Heart left ventricle (tissue), 16 donors: ENCODE measurements around the gene EIF6. TPM values are rescaled to one million over a fixed set of nuclear protein-coding genes. Genes with fewer than 3 reads are reported as not detected.
A peak's percentile ranks its signal among the peaks of the same experiment; 100 is the strongest.

ENCODE experiments used
- ATAC-seq, 4 donors: fragments of 200-7000 bp; cut with Tn5 transposase; one replicate each; pipeline ENCODE4 v1.9.1; 2020 to 2022; ENCODE audit warnings: moderate library complexity in 4 of 4, mild to moderate bottlenecking in 3 of 4, moderate number of reproducible peaks in 1 of 4
- DNase-seq, 5 donors: peaks; one replicate each; pipeline ENCODE4 v3.0.0-alpha.2; 2020
- H3K27ac ChIP-seq, 12 donors: fragments of 200-600 bp; sonication (generic) in 4 of 12; one replicate each; pipeline versions ENCODE4 v1.5.0 to v1.8.0; 2016 to 2022; ENCODE audit warnings: mild to moderate bottlenecking in 2 of 12
- H3K27me3 ChIP-seq, 9 donors: fragments of 200-600 bp; sonication (generic) in 2 of 9; one replicate each; pipeline versions ENCODE4 v1.5.1 to v1.8.0; 2016 to 2022; ENCODE audit warnings: mild to moderate bottlenecking in 3 of 9
- H3K36me3 ChIP-seq, 9 donors: fragments of 200-600 bp; sonication (generic) in 2 of 9; one replicate each; pipeline versions ENCODE4 v1.5.0 to v1.8.0; 2018 to 2022; ENCODE audit warnings: mild to moderate bottlenecking in 2 of 9
- H3K4me1 ChIP-seq, 12 donors: fragments of 200-600 bp; sonication (generic) in 4 of 12; one replicate each; pipeline versions ENCODE4 v1.5.0 to v1.8.0; 2016 to 2022; ENCODE audit warnings: mild to moderate bottlenecking in 3 of 12
- H3K4me3 ChIP-seq, 12 donors: fragments of 200-600 bp; sonication (generic) in 4 of 12; one replicate each; pipeline versions ENCODE4 v1.5.0 to v1.8.0; 2017 to 2022; ENCODE audit warnings: mild to moderate bottlenecking in 9 of 12, moderate library complexity in 4 of 12
- H3K9me3 ChIP-seq, 12 donors: fragments of 200-600 bp; sonication (generic) in 4 of 12; one replicate each; pipeline versions ENCODE4 v1.5.0 to v1.8.0; 2016 to 2022; ENCODE audit warnings: mild to moderate bottlenecking in 1 of 12
- POLR2A ChIP-seq, 2 donors: fragments of 450-650 bp; IDR thresholded peaks; one replicate each; pipeline ENCODE4 v1.6.1; 2017; ENCODE audit warnings: antibody characterized with exemption in 2 of 2, mild to moderate bottlenecking in 2 of 2, moderate library complexity in 2 of 2
- WGBS, 4 donors: extraction: QIAGEN DNeasy Blood & Tissue Kit in 2 of 4; methylation state at CpG; one replicate each; pipeline versions ENCODE4 v1.1.5 to v1.1.7; 2013 to 2018; 5-methylcytosine and 5-hydroxymethylcytosine counted together
- intact Hi-C, 10 donors: fragments of 100-400 bp; cut with DNase I; formaldehyde crosslinking; loops; one replicate each; pipeline versions ENCODE4 v1.11.1 to v1.14.2; 2022
- long read RNA-seq, 3 donors: library from polyadenylated mRNA; unstranded; transcript quantifications; one replicate each; pipeline ENCODE4 v2.0.0, GENCODE V29; 2020 to 2021
- polyA plus RNA-seq, 2 donors: library from polyadenylated mRNA; stranded (reverse); fragments of 200-250 nt; gene quantifications; one replicate each; pipeline ENCODE4 v1.2.3, GENCODE V29; 2013
- total RNA-seq, 9 donors: library from RNA; depleted of rRNA in 2 of 9; stranded (reverse); fragments of >200 nt in 2 of 9; fragmentation: NEBNext Ultra II Directional in 3 of 9; extraction: Animal tissue kit (Norgen Biotek cat#: 25700) in 3 of 9; gene quantifications; one replicate each; pipeline versions ENCODE4 v1.1.0 to v1.2.4, GENCODE V29; 2016 to 2023
- TF ChIP-seq, protein P1 (sequence below), 12 donors: fragments of 200-600 bp; sonication (generic) in 4 of 12; IDR thresholded peaks; one replicate each; pipeline versions ENCODE4 v1.5.0 to v1.8.0; 2018 to 2022; ENCODE audit warnings: antibody characterized with exemption in 12 of 12, mild to moderate bottlenecking in 5 of 12
- donor health status: ischemic (EF 13 %, LVEDD 7.1; RV severe dilation, severe dysfunction).
- donor health status: healthy with polysubstance abuse.
- donor health status: DM: no; HTN: yes; CAD: no.
- donor health status: DM: no; HTN: no; CAD: no.
- donor health status: ischemic (EF 25% LVEDD 6.9; RV normal size, moderate dysfunction).
- donor health status: ischemic (EF 25% LVEDD 5.7; RV mildly dilated, moderate dysfunction).
- donor health status: healthy.
- donor health status: DM: yes; HTN: yes; CAD: no.
- donor health status: ischemic (EF 35%, LVEDD 5.7; RV mildly dilated, moderate dysfunction).
- donor health status: nonischemic (EF 11% LVEDD 7.7; RV severe dilation, severe dysfunction).
- donor health status: DM: yes; HTN: yes; CAD: no.
- donor health status: PGD.
- donor health status: ischemic (EF 29% LVEDD 5.4; RV normal size, mild dysfunction).
- donor health status: nonischemic (EF 23%, LVEDD 6.1; RV moderate dilation, normal function).

EIF6 gene
- total RNA-seq (10 to 100 TPM; 27.5 to 65.0 (median 42.1) TPM), polyA plus RNA-seq (100 to 1,000 TPM in 1 of 2 donors, 10 to 100 TPM in 1; 32.8 to 150 TPM)
- long read RNA-seq, donor 1, transcript EIF6-203 (7 exons, 1,289 nt): major isoform, 17 of 30 reads
- long read RNA-seq, donor 1, transcript EIF6-201 (6 exons, 1,252 nt): minor isoform, 8 of 30 reads
- long read RNA-seq, donor 1, partial matches to known transcripts: 2 of 30 reads
- long read RNA-seq, donor 1, other reads (novel, unspliced or antisense): 2 of 30 reads
- long read RNA-seq, donor 2, transcript EIF6-203 (7 exons, 1,289 nt): major isoform, 47 of 70 reads
- long read RNA-seq, donor 2, transcript EIF6-201 (6 exons, 1,252 nt): minor isoform, 18 of 70 reads
- long read RNA-seq, donor 2, partial matches to known transcripts: 1 of 70 reads
- long read RNA-seq, donor 2, other reads (novel, unspliced or antisense): 2 of 70 reads
- long read RNA-seq, donor 3, transcript EIF6-203 (7 exons, 1,289 nt): major isoform, 26 of 44 reads
- long read RNA-seq, donor 3, transcript EIF6-201 (6 exons, 1,252 nt): minor isoform, 7 of 44 reads
- long read RNA-seq, donor 3, partial matches to known transcripts: 7 of 44 reads
- long read RNA-seq, donor 3, other reads (novel, unspliced or antisense): 2 of 44 reads

- Histone ChIP-seq H3K9me3 (no peaks in the 10 kb centered on the region), H3K36me3 (peaks cover 0 to 35% (median 16%) of the 10 kb centered on the region in 9 donors), H3K27me3 (no peaks in the 10 kb centered on the region), H3K4me1 (peaks cover 5 to 24% (median 13%) of the 10 kb centered on the region in 12 donors), H3K27ac (peak within 1 kb of the TSS; percentile 24 to 86 (median 74)), H3K4me3 (peak within 1 kb of the TSS; percentile 63 to 99 (median 86))
- DNase-seq (peak; percentile 79 to 90 (median 86)), ATAC-seq (peak; percentile 85 to 93 (median 92))
- TF ChIP-seq, protein P1, sequence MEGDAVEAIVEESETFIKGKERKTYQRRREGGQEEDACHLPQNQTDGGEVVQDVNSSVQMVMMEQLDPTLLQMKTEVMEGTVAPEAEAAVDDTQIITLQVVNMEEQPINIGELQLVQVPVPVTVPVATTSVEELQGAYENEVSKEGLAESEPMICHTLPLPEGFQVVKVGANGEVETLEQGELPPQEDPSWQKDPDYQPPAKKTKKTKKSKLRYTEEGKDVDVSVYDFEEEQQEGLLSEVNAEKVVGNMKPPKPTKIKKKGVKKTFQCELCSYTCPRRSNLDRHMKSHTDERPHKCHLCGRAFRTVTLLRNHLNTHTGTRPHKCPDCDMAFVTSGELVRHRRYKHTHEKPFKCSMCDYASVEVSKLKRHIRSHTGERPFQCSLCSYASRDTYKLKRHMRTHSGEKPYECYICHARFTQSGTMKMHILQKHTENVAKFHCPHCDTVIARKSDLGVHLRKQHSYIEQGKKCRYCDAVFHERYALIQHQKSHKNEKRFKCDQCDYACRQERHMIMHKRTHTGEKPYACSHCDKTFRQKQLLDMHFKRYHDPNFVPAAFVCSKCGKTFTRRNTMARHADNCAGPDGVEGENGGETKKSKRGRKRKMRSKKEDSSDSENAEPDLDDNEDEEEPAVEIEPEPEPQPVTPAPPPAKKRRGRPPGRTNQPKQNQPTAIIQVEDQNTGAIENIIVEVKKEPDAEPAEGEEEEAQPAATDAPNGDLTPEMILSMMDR (IDR thresholded peaks at IDR 0.05): no peak
- peak in 1 of 2 donors; percentile 44 for TF ChIP-seq POLR2A (IDR thresholded peaks at IDR 0.05)
- intact Hi-C loops: no loop called here
- 1% methylated on average over 35 to 61 of the region's 61 CpGs for WGBS, 4 donors
Measured at GRCh38 chr20:35284267-35284991, at the start of gene EIF6. Gene EIF6, minus strand, starts transcription at chr20:35284772. Its CDS starts 285 bp downstream, at chr20:35284487.

GRCh38 chr20:35333606-35334005 lies 49.0 kb upstream of the EIF6 start:
- no peak for ATAC-seq
- WGBS, 4 donors: 69 to 78% (median 72%) methylated on average over 4 of the region's 4 CpGs
- no peaks in the 10 kb centered on the region for H3K9me3 ChIP-seq
- intact Hi-C loops: no loop called here
- H3K27me3 ChIP-seq: no peaks in the 10 kb centered on the region
- H3K27ac ChIP-seq: peak overlapping the region in 1 of 12 donors; percentile 72
- H3K4me1 ChIP-seq: peaks cover 0 to 14% (median 0%) of the 10 kb centered on the region in 12 donors
- H3K36me3 ChIP-seq: peaks cover 0 to 10% (median 0%) of the 10 kb centered on the region in 9 donors
- H3K4me3 ChIP-seq: no peak overlapping the region
- no peak for DNase-seq
- TF ChIP-seq, protein P1 (IDR thresholded peaks at IDR 0.05): no peak
- no peak for TF ChIP-seq POLR2A (IDR thresholded peaks at IDR 0.05)

DNA sequence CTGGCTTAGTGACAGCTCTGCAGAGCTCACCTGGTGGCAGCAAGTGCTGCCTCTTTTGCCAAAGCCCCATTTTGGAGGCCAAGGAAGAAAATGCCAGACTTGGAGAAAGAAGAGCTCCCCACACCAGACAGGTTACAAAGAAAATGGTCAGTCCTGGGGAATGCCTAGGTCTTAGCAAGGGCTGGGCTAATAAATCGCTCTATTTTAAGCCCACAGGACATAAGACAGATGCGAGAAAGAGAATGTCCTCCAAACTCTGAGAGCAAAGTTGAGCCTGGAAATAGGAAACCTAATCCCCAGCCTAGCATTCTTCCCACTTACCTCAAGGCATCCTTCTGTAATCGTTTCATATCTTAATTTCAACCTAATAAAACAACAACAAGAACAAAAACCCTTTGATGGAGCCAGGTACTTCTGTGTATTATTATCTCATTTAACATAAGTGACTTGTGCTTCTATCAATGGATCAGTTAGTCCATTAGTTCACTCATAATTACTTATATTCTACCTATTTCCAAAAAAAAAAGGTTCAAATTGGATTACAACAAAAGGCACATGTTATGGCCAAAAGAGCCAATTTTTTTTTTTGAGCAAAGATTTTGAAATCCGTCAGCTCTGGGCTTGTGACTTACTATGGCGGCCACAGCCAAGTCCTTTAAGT lies 48.1 kb upstream of the EIF6 start:
- Histone ChIP-seq H3K4me3 (no peak overlapping the region), H3K27ac (peak overlapping the region in 1 of 12 donors; percentile 13), H3K27me3 (no peaks in the 10 kb centered on the region), H3K36me3 (peaks cover 0 to 10% (median 0%) of the 10 kb centered on the region in 9 donors), H3K4me1 (peaks cover 0 to 14% (median under 1%) of the 10 kb centered on the region in 12 donors), H3K9me3 (no peaks in the 10 kb centered on the region)
- intact Hi-C loops: no loop called here
- no peak for DNase-seq
- 93 to 96% (median 95%) methylated on average over 5 of the region's 5 CpGs for WGBS, 4 donors
- ATAC-seq: no peak
- TF ChIP-seq, protein P1 (IDR thresholded peaks at IDR 0.05): no peak
- no peak for TF ChIP-seq POLR2A (IDR thresholded peaks at IDR 0.05)
